Activated gamma-delta T cell treated with anti-CD3 and anti-CD28 coated beads, Interleukin-2, amount 50 U/mL, for 16 hours (primary cell): ENCODE measurements around the gene NCAM2.
"Not testable (repeated sequence)": the region's sequence is repeated elsewhere in the genome, so short reads cannot be mapped to it uniquely, and the experiment has no call there.

Experiments used
- DNase-seq: peaks from one replicate; pipeline ENCODE4 v3.0.0-alpha.2; 2020; ENCODE audit warnings: low read depth

The NCAM2 gene

GRCh38 chr21:21103692-21104091, 105.5 kb downstream of the NCAM2 start:
- DNase-seq = no peak

- no peak for DNase-seq
Measured at GRCh38 chr21:21109736-21110135, 111.5 kb downstream of the NCAM2 start.

GRCh38 chr21:21111309-21111920, 113.2 kb downstream of the NCAM2 start:
- DNase-seq = no peak

- DNase-seq = no peak
Measured at GRCh38 chr21:21114461-21114860, 116.3 kb downstream of the NCAM2 start.

- no peak for DNase-seq
Measured at GRCh38 chr21:21119091-21119490, 120.9 kb downstream of the NCAM2 start.

GRCh38 chr21:21122680-21123079, 124.5 kb downstream of the NCAM2 start:
- DNase-seq = no peak

- no peak for DNase-seq
Measured at GRCh38 chr21:21132390-21132789, 134.2 kb downstream of the NCAM2 start.

- DNase-seq = no peak
Measured at GRCh38 chr21:21137986-21138385, 139.8 kb downstream of the NCAM2 start.

- DNase-seq = no peak
Measured at GRCh38 chr21:21146587-21147373, 148.6 kb downstream of the NCAM2 start.

- no peak for DNase-seq
Measured at GRCh38 chr21:21147374-21147745, 149.2 kb downstream of the NCAM2 start.

- no peak for DNase-seq
Measured at GRCh38 chr21:21148009-21148408, 149.8 kb downstream of the NCAM2 start.

GRCh38 chr21:21148514-21148913, 150.3 kb downstream of the NCAM2 start:
- no peak for DNase-seq

GRCh38 chr21:21149445-21149844, 151.2 kb downstream of the NCAM2 start:
- not testable (repeated sequence) for DNase-seq

- no peak for DNase-seq
Measured at GRCh38 chr21:21151231-21151630, 153.0 kb downstream of the NCAM2 start.

GRCh38 chr21:21156397-21156796, 158.2 kb downstream of the NCAM2 start:
- DNase-seq = no peak

GRCh38 chr21:21156957-21157356, 158.7 kb downstream of the NCAM2 start:
- DNase-seq = no peak

- DNase-seq = no peak
Measured at GRCh38 chr21:21158376-21158918, 160.2 kb downstream of the NCAM2 start.

- no peak for DNase-seq
Measured at GRCh38 chr21:21159253-21159899, 161.2 kb downstream of the NCAM2 start.

- no peak for DNase-seq
Measured at GRCh38 chr21:21162786-21163185, 164.6 kb downstream of the NCAM2 start.

GRCh38 chr21:21163904-21164303, 165.7 kb downstream of the NCAM2 start:
- no peak for DNase-seq

GRCh38 chr21:21165063-21165645, 166.9 kb downstream of the NCAM2 start:
- no peak for DNase-seq

- DNase-seq = no peak
Measured at GRCh38 chr21:21174676-21175075, 176.5 kb downstream of the NCAM2 start.
